Measurements from ENCODE around the gene GATA6.

GATA6 gene

DNA sequence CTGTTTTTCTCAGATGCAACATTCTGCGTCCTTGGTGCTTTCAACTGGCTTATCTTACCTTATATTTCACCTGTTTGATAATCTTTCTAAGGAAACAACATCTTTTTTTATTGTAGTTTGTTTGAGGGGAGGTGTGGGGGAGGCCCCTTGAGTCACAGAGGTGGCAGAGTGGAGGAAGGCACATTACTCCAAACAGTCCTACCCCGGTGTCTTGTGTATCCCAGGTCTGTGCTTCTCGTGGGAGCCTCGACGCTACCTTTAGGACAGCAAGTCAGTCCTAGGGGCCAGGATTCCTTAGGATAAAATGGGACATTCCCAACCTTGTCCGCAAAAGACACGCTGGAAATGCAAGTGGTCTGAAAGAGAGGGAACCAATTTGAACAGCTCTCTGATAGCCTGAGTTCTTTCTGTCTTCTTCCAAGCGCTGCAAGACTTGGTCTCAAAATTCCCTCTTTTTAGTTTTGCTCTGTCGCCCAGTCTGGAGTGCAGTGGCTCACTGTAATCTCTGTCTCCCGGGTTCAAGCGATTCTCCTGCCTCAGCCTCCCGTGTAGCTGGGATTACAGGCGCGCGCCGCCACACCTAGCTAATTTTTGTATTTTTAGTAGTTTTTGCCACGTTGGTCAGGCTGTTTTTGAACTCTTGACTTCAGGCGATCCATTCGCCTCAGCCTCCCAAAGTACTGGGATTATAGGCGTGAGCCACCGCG, 4.0 kb downstream of the GATA6 start:
- Histone ChIP-seq H3K4me3 (ENCODE audit: low read depth, low read length) (peak overlapping the region; percentile 81), H3K79me2 (ENCODE audit: control insufficient read depth, insufficient read depth, low read length, unreplicated experiment) (peaks cover 66% of the 10 kb centered on the region), H3K4me1 (ENCODE audit: control insufficient read depth, insufficient read depth, low read length, unreplicated experiment) (peaks cover 24% of the 10 kb centered on the region), H2AFZ (ENCODE audit: low read length, unreplicated experiment) (no peak overlapping the region), H3K27me3 (ENCODE audit: insufficient read depth, low read length) (peaks cover 8% of the 10 kb centered on the region; the same call in 1 of the 2 replicates), H3K27ac (ENCODE audit: low read depth, low read length) (peak overlapping the region; percentile 44; the same call in 1 of the 2 replicates), H3K36me3 (ENCODE audit: insufficient read depth, low read length) (no peaks in the 10 kb centered on the region)

DNA sequence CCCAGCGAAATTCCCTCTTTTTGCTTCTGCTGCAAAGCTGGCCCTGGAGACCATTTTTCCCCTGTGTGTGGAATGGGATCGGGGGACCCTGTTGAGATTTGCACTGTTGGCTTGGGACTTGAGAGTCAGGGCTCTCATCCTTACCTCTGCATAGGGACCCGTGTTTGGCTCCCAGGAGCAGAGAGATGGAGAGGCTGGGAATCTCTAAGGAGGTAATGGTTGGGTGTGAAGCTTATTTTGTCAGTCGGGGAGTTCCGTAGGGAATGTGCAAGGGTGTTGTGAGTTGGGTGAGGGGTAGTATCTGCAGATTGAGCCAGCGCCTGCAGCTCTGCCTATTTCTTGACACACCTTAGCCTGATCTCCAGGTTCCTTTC, 4.5 kb downstream of the GATA6 start:
- peaks cover 26% of the 10 kb centered on the region for H3K4me1 ChIP-seq (ENCODE audit: control insufficient read depth, insufficient read depth, low read length, unreplicated experiment)
- no peak overlapping the region for H2AFZ ChIP-seq (ENCODE audit: low read length, unreplicated experiment)
- peak overlapping the region; percentile 81 for H3K4me3 ChIP-seq (ENCODE audit: low read depth, low read length)
- H3K79me2 ChIP-seq (ENCODE audit: control insufficient read depth, insufficient read depth, low read length, unreplicated experiment): peaks cover 68% of the 10 kb centered on the region
- H3K27ac ChIP-seq (ENCODE audit: low read depth, low read length): peak overlapping the region; percentile 44; the same call in 1 of the 2 replicates
- H3K27me3 ChIP-seq (ENCODE audit: insufficient read depth, low read length): peaks cover 5% of the 10 kb centered on the region; the same call in 1 of the 2 replicates
- H3K36me3 ChIP-seq (ENCODE audit: insufficient read depth, low read length): no peaks in the 10 kb centered on the region

DNA sequence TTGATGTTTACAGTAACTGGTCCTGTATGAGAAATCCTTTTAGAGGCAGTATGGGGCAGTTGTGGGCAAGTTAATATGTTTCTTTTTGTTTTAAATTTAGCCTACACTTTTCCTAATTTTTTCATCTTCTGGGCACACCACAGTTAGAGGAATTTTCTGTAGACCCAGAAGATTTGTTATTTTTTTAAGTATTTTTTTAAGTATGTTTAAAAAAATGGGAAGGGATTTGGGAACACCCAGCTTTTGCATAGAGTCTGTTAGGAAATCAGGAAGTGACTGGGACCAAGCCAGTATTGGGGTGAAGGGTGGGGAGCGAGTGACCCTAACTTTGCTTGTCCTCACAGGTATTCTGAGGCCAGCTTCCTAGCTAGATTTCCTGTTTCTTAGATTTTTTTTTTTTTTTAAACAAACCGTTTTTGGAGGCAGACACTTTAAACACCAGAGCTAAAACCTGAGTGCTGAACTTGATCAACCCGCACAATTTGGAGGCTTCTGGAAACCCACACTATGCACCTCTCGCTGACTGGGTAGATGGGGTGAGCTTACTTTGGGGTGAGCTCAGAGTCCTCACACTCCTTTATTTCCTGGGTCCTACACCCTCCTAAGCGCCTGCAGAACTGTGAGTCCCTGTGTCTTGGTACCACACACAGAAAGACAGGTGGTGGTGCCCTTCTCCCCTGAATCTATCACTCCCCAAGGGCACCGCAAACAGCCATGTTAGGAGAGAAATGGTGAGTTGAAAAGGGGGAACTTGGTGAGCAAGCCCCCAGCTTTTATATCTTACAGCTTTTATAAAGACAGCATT, 5.2 kb downstream of the GATA6 start:
- peak overlapping the region; percentile 44; the same call in 1 of the 2 replicates for H3K27ac ChIP-seq (ENCODE audit: low read depth, low read length)
- H3K79me2 ChIP-seq (ENCODE audit: control insufficient read depth, insufficient read depth, low read length, unreplicated experiment): peaks cover 73% of the 10 kb centered on the region
- no peaks in the 10 kb centered on the region for H3K36me3 ChIP-seq (ENCODE audit: insufficient read depth, low read length)
- H3K4me1 ChIP-seq (ENCODE audit: control insufficient read depth, insufficient read depth, low read length, unreplicated experiment): peaks cover 29% of the 10 kb centered on the region
- peaks cover 5% of the 10 kb centered on the region; the same call in 1 of the 2 replicates for H3K27me3 ChIP-seq (ENCODE audit: insufficient read depth, low read length)
- peak overlapping the region; percentile 81 for H3K4me3 ChIP-seq (ENCODE audit: low read depth, low read length)
- H2AFZ ChIP-seq (ENCODE audit: low read length, unreplicated experiment): no peak overlapping the region

DNA sequence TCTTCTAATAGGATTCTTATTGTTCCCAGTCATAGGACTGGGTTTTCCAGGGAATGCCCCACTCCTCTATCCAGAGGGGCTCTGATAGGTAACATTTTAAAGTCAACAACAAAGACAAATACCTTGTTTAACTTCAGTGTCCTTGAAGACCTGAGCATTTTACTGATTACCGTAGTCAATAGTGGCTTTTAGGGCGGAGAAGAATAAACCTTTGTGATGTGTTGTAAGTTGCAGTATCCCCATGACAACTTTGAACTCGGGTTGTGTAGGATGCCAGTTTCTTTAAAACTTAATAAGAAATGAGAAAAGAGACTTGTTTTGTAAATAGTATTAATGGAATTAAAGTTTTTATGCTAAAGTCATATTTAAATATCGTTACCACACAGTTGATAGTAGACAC, 6.0 kb downstream of the GATA6 start:
- Histone ChIP-seq H3K4me1 (ENCODE audit: control insufficient read depth, insufficient read depth, low read length, unreplicated experiment) (peaks cover 29% of the 10 kb centered on the region), H3K36me3 (ENCODE audit: insufficient read depth, low read length) (no peaks in the 10 kb centered on the region), H3K27me3 (ENCODE audit: insufficient read depth, low read length) (peaks cover 5% of the 10 kb centered on the region; the same call in 1 of the 2 replicates), H3K27ac (ENCODE audit: low read depth, low read length) (peak overlapping the region; percentile 16; the same call in 1 of the 2 replicates), H3K79me2 (ENCODE audit: control insufficient read depth, insufficient read depth, low read length, unreplicated experiment) (peaks cover 73% of the 10 kb centered on the region), H2AFZ (ENCODE audit: low read length, unreplicated experiment) (no peak overlapping the region), H3K4me3 (ENCODE audit: low read depth, low read length) (peak overlapping the region; percentile 81)

DNA sequence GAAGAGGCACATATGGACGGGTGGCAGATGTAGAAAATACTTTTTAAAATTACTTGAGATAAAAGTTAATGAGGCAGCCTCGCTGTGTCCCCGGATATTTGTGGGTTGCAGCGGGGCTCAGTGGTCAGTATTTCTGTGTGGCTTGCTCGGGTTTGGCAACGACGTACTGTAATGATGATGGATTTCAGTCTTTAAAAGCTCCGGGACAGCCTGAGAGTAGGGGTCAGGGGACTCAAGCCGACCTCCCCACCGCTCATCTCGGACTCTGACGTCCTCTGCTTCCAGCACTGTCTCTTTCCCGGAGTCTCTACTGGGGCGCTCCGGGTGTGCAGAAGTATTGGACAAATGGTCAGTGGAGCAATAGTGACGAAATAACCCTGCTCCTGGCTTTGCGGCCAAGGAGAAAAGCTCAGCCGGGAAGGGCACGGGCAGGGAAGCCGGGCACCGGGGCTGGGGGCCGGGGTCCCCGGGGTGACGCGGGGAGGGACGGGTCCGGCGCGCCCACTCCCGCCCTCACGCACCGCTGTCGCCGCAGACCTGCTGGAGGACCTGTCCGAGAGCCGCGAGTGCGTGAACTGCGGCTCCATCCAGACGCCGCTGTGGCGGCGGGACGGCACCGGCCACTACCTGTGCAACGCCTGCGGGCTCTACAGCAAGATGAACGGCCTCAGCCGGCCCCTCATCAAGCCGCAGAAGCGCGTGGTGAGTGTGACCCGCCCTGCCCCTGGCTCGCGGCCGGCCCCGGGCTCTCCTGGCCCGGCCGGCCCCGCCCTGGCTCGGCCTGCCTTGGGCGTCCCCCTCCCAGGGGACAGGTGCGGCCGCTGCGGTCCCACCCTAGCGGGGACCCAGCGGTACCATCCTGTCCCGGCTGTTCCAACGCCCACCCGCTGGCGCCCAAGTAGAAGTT, 7.3 kb downstream of the GATA6 start:
- peaks cover 66% of the 10 kb centered on the region for H3K79me2 ChIP-seq (ENCODE audit: control insufficient read depth, insufficient read depth, low read length, unreplicated experiment)
- peaks cover 29% of the 10 kb centered on the region for H3K4me1 ChIP-seq (ENCODE audit: control insufficient read depth, insufficient read depth, low read length, unreplicated experiment)
- H3K36me3 ChIP-seq (ENCODE audit: insufficient read depth, low read length): 0 out of 2 replicates have a peak, but pooled peaks cover under 1% of the 10 kb centered on the region
- H3K27me3 ChIP-seq (ENCODE audit: insufficient read depth, low read length): peaks cover 5% of the 10 kb centered on the region; the same call in 1 of the 2 replicates
- H3K27ac ChIP-seq (ENCODE audit: low read depth, low read length): peak overlapping the region; percentile 30; the same call in 1 of the 2 replicates
- H3K4me3 ChIP-seq (ENCODE audit: low read depth, low read length): peak overlapping the region; percentile 81
- H2AFZ ChIP-seq (ENCODE audit: low read length, unreplicated experiment): no peak overlapping the region

DNA sequence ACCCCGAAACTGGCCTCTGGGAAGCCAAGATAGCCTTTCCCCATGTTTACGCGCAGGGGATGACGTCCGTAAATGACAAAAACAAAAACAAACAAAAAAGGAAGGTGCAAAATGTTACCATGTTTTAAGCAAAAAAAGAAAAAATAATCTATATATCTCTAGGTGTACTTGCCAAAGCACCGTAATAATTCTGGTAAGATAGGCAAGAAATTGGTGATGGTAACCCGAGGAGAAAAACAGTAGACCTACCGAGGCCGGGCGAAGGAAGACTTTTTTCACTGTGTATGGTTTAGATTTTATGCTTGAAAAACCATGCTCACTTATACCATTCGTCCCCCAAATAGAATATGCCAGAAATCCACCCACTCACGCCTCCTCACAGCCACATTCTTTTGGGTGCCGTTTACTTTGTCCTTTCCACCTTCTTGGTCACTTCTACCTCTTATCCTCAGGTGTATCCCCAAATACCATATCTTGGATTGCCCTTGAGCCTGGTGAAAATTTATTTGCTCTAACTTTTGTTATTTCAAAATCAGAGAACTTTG, 8.0 kb downstream of the GATA6 start:
- Histone ChIP-seq H3K4me3 (ENCODE audit: low read depth, low read length) (peak overlapping the region; percentile 81), H3K36me3 (ENCODE audit: insufficient read depth, low read length) (0 out of 2 replicates have a peak, but pooled peaks cover 4% of the 10 kb centered on the region), H2AFZ (ENCODE audit: low read length, unreplicated experiment) (no peak overlapping the region), H3K79me2 (ENCODE audit: control insufficient read depth, insufficient read depth, low read length, unreplicated experiment) (peaks cover 61% of the 10 kb centered on the region), H3K27me3 (ENCODE audit: insufficient read depth, low read length) (0 out of 2 replicates have a peak, but pooled peaks cover under 1% of the 10 kb centered on the region), H3K4me1 (ENCODE audit: control insufficient read depth, insufficient read depth, low read length, unreplicated experiment) (peaks cover 29% of the 10 kb centered on the region), H3K27ac (ENCODE audit: low read depth, low read length) (peak overlapping the region; percentile 30; the same call in 1 of the 2 replicates)

DNA sequence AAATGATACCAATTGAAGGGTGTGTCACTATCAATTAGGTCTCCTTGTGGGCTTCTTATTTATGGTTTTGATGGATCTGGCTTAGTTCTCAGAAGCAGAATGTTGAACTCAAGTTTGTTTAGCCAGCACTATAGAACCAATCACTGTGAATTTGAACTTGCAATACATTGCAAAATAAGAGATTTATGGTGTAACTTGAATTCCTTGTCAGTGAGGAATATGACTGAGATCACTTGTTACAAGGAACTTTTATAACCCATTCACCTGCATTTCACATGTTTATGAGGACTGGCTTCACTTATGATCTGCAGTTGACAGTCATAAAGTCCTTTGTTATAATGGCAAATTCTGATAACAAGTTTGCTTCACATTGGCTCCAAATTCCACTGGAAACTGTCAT, 9.8 kb downstream of the GATA6 start:
- Histone ChIP-seq H3K27me3 (ENCODE audit: insufficient read depth, low read length) (no peaks in the 10 kb centered on the region), H3K27ac (ENCODE audit: low read depth, low read length) (no peak overlapping the region), H3K79me2 (ENCODE audit: control insufficient read depth, insufficient read depth, low read length, unreplicated experiment) (peaks cover 43% of the 10 kb centered on the region), H3K4me3 (ENCODE audit: low read depth, low read length) (no peak overlapping the region), H3K4me1 (ENCODE audit: control insufficient read depth, insufficient read depth, low read length, unreplicated experiment) (peaks cover 22% of the 10 kb centered on the region), H3K36me3 (ENCODE audit: insufficient read depth, low read length) (peaks cover 7% of the 10 kb centered on the region; the same call in 1 of the 2 replicates), H2AFZ (ENCODE audit: low read length, unreplicated experiment) (no peak overlapping the region)

DNA sequence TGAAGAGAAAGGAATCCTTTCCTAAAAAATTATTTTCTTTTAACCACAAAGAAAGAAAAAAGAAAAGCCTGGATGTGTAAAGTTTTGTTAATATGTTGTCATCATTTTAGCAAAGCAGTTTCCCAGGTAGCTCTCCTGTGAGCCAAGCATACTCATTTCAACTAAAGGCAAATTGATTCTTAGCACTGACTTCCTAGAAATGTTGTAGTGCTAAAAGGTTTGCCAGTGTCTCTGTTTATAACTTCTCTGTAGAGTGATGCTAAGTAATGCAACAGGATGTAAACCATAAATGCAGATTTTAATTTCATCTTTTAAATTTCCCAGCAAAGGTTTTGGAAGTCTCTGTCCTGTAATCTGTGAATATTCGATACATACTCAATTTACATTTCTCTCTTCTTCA, 10.2 kb downstream of the GATA6 start:
- Histone ChIP-seq H3K79me2 (ENCODE audit: control insufficient read depth, insufficient read depth, low read length, unreplicated experiment) (peaks cover 40% of the 10 kb centered on the region), H3K36me3 (ENCODE audit: insufficient read depth, low read length) (peaks cover 7% of the 10 kb centered on the region; the same call in 1 of the 2 replicates), H3K4me3 (ENCODE audit: low read depth, low read length) (no peak overlapping the region), H3K27ac (ENCODE audit: low read depth, low read length) (no peak overlapping the region), H3K27me3 (ENCODE audit: insufficient read depth, low read length) (no peaks in the 10 kb centered on the region), H3K4me1 (ENCODE audit: control insufficient read depth, insufficient read depth, low read length, unreplicated experiment) (peaks cover 20% of the 10 kb centered on the region), H2AFZ (ENCODE audit: low read length, unreplicated experiment) (no peak overlapping the region)

DNA sequence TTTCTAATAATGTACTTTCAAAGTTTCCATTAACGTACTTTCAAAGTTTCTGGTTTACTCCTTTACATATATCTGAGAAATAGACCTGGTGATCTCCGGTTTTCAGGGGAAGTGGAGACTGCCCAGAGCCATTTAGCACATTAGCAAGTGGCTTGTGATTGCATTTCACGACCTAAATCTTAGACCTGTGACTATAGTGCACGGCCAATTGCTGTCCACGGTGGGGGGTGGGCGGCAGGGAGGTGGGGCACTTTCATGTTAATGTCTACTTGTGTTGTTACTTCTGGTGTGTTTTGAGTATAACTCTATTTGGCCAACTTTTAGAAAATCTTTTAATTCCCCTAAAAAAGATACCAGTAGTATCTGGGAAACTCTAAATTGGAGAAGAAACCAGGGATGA, 11.3 kb downstream of the GATA6 start:
- Histone ChIP-seq H2AFZ (ENCODE audit: low read length, unreplicated experiment) (no peak overlapping the region), H3K27me3 (ENCODE audit: insufficient read depth, low read length) (no peaks in the 10 kb centered on the region), H3K4me3 (ENCODE audit: low read depth, low read length) (no peak overlapping the region)

More for the DNA sequence above, 11.3 kb downstream of the GATA6 start:
- peaks cover 29% of the 10 kb centered on the region for H3K79me2 ChIP-seq (ENCODE audit: control insufficient read depth, insufficient read depth, low read length, unreplicated experiment)
- no peak overlapping the region for H3K27ac ChIP-seq (ENCODE audit: low read depth, low read length)
- peaks cover 12% of the 10 kb centered on the region for H3K4me1 ChIP-seq (ENCODE audit: control insufficient read depth, insufficient read depth, low read length, unreplicated experiment)
- peaks cover 11% of the 10 kb centered on the region; the same call in 1 of the 2 replicates for H3K36me3 ChIP-seq (ENCODE audit: insufficient read depth, low read length)
